H1 (cell line): Measurements from ENCODE around the gene RALGDS. TPM values are rescaled to one million over a fixed set of nuclear protein-coding genes. Genes with fewer than 3 reads are reported as not detected.

Source experiments
- BACH1 ChIP-seq: IDR thresholded peaks from 2 replicates; pipeline ENCODE4 v1.6.1; 2012; ENCODE audit warnings: low read length, improper control_type of control experiment
- BCL11A ChIP-seq, 2 experiments: IDR thresholded peaks; one replicate each; pipeline ENCODE4 v1.6.1; 2011; ENCODE audit warnings: low read depth in 2 of 2, low read length in 2 of 2, mild to moderate bottlenecking in 2 of 2
- CBX5 ChIP-seq: fragments of 300-800, 300-1000 bp; sonication (generic); IDR thresholded peaks from 2 replicates; pipeline ENCODE4 v1.7.1; 2016; ENCODE audit warnings: antibody characterized with exemption, low read length, low read depth
- CTBP2 ChIP-seq: IDR thresholded peaks from 2 replicates; pipeline ENCODE4 v1.7.0; 2011; ENCODE audit warnings: borderline replicate concordance, mild to moderate bottlenecking, moderate library complexity, mixed read lengths, low read length; ENCODE audit not compliant: insufficient read depth, insufficient read length
- EGR1 ChIP-seq: IDR thresholded peaks from 2 replicates; pipeline ENCODE4 v1.6.1; 2011; ENCODE audit warnings: low read depth, low read length, borderline replicate concordance
- FOSL1 ChIP-seq: IDR thresholded peaks from 2 replicates; pipeline ENCODE4 v1.6.1; 2011; ENCODE audit warnings: mild to moderate bottlenecking, low read depth, low read length, moderate library complexity; ENCODE audit not compliant: insufficient read depth
- JUND ChIP-seq: IDR thresholded peaks from 2 replicates; pipeline ENCODE4 v1.6.1; 2011; ENCODE audit warnings: mild to moderate bottlenecking, improper control_type of control experiment, low read length
- KDM5A ChIP-seq: fragments of 200-600 bp; IDR thresholded peaks from 2 replicates; pipeline ENCODE4 v1.7.1; 2012; ENCODE audit warnings: mild to moderate bottlenecking, low read length, inconsistent platforms, mixed read lengths
- MAFK ChIP-seq: IDR thresholded peaks from 2 replicates; pipeline ENCODE4 v1.6.1; 2012; ENCODE audit warnings: low read depth, mild to moderate bottlenecking, improper control_type of control experiment, low read length
- NRF1 ChIP-seq: IDR thresholded peaks from 2 replicates; pipeline ENCODE4 v1.6.1; 2011; ENCODE audit warnings: mild to moderate bottlenecking, low read depth, low read length, improper control_type of control experiment
- PHF8 ChIP-seq: fragments of 200-600 bp; sonication (generic); conservative IDR thresholded peaks from 2 replicates; pipeline ENCODE4 v1.7.1; 2012; ENCODE audit warnings: low read depth, mild to moderate bottlenecking, inconsistent platforms, low read length, moderate library complexity
- RAD21 ChIP-seq, 2 experiments: IDR thresholded peaks in 1 of 2; conservative IDR thresholded peaks in 1 of 2; 2 replicates each; pipeline ENCODE4 v1.6.1; 2011; ENCODE audit warnings: low read depth in 2 of 2, low read length in 2 of 2, improper control_type of control experiment in 1 of 2, inconsistent platforms in 1 of 2, mild to moderate bottlenecking in 1 of 2, moderate library complexity in 1 of 2
- RNF2 ChIP-seq: fragments of 200-900, 300-1000 bp; sonication (generic); IDR thresholded peaks from 2 replicates; pipeline ENCODE4 v1.7.1; 2016; ENCODE audit warnings: borderline replicate concordance, low read depth, mild to moderate bottlenecking, antibody characterized with exemption, low read length; ENCODE audit not compliant: poor library complexity, severe bottlenecking; ENCODE audit errors: missing control alignments
- SIN3A ChIP-seq, 2 experiments: IDR thresholded peaks in 1 of 2; conservative IDR thresholded peaks in 1 of 2; 2 replicates each; pipeline ENCODE4 v1.6.1; 2011 to 2012; ENCODE audit warnings: low read length in 2 of 2, improper control_type of control experiment in 1 of 2, low read depth in 1 of 2, mild to moderate bottlenecking in 1 of 2
- SIRT6 ChIP-seq: IDR thresholded peaks from one replicate; pipeline ENCODE4 v1.7.1; 2012; ENCODE audit warnings: low read length, inconsistent platforms
- TCF12 ChIP-seq: IDR thresholded peaks from 2 replicates; pipeline ENCODE4 v1.6.1; 2011; ENCODE audit warnings: low read depth, mild to moderate bottlenecking, low read length
- polyA plus RNA-seq, 7 experiments: library from polyadenylated mRNA; depleted of rRNA in 3 of 7; stranded (reverse) in 5 of 7; unstranded in 2 of 7; fragments of >200 nt in 5 of 7; fragments of 200-250 nt in 2 of 7; gene quantifications; 1 replicate in 5 of 7; 2 replicates in 1 of 7; 4 replicates in 1 of 7; pipeline versions ENCODE4 v1.2.1 to v1.2.3, GENCODE V29; 2011 to 2013; ENCODE audit warnings: missing spikeins in 2 of 7, mixed read lengths in 2 of 7
- total RNA-seq: library from RNA; stranded (reverse); fragmentation: NEBNext Ultra II Directional; extraction: Animal tissue kit (Norgen Biotek cat#: 25700); gene quantifications from 2 replicates; pipeline ENCODE4 v1.2.1, GENCODE V29; 2021
- TF ChIP-seq, protein P1 (sequence below): IDR thresholded peaks from 2 replicates; pipeline ENCODE4 v1.6.1; 2012; ENCODE audit warnings: low read length, inconsistent platforms
- TF ChIP-seq, protein P2 (sequence below), 3 experiments: IDR thresholded peaks; 1 replicate in 2 of 3; 2 replicates in 1 of 3; pipeline versions ENCODE4 v1.5.1 to v1.6.1; 2011; ENCODE audit warnings: low read length in 3 of 3, mild to moderate bottlenecking in 3 of 3, inconsistent platforms in 2 of 3, low read depth in 1 of 3, moderate library complexity in 1 of 3; ENCODE audit not compliant: insufficient read depth in 1 of 3; ENCODE audit errors: control extremely low read depth in 1 of 3

RALGDS gene
- total and polyA plus RNA-seq, 2 of the 8 experiments (the other 6 are each of a cell fraction or from before 2014, with no cell fraction given) = 14.5 to 25.5 TPM

GRCh38 chr9:133144142-133144903 is 23.3 kb upstream of the RALGDS start (continued):
- TF ChIP-seq FOSL1 = no peak
- no peak for TF ChIP-seq RNF2
- TF ChIP-seq, protein P1, sequence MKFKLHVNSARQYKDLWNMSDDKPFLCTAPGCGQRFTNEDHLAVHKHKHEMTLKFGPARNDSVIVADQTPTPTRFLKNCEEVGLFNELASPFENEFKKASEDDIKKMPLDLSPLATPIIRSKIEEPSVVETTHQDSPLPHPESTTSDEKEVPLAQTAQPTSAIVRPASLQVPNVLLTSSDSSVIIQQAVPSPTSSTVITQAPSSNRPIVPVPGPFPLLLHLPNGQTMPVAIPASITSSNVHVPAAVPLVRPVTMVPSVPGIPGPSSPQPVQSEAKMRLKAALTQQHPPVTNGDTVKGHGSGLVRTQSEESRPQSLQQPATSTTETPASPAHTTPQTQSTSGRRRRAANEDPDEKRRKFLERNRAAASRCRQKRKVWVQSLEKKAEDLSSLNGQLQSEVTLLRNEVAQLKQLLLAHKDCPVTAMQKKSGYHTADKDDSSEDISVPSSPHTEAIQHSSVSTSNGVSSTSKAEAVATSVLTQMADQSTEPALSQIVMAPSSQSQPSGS = no peak
- TF ChIP-seq KDM5A = no peak
- TF ChIP-seq EGR1 = peak; percentile 96
- TF ChIP-seq BACH1 = peak; percentile 12; the same call in 1 of the 2 replicates
- TF ChIP-seq SIN3A (conservative IDR thresholded peaks at IDR 0.05 in 1 of 2, IDR thresholded peaks at IDR 0.05 in 1 of 2; ENCODE audit: low read depth in 1 of 2, low read length in 2 of 2) = 0 out of 4 replicates have a peak, but pooled peaks of 1 of the 2 experiments have one; percentile 67
- TF ChIP-seq, protein P2, sequence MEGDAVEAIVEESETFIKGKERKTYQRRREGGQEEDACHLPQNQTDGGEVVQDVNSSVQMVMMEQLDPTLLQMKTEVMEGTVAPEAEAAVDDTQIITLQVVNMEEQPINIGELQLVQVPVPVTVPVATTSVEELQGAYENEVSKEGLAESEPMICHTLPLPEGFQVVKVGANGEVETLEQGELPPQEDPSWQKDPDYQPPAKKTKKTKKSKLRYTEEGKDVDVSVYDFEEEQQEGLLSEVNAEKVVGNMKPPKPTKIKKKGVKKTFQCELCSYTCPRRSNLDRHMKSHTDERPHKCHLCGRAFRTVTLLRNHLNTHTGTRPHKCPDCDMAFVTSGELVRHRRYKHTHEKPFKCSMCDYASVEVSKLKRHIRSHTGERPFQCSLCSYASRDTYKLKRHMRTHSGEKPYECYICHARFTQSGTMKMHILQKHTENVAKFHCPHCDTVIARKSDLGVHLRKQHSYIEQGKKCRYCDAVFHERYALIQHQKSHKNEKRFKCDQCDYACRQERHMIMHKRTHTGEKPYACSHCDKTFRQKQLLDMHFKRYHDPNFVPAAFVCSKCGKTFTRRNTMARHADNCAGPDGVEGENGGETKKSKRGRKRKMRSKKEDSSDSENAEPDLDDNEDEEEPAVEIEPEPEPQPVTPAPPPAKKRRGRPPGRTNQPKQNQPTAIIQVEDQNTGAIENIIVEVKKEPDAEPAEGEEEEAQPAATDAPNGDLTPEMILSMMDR (IDR thresholded peaks at IDR 0.05; ENCODE audit: control extremely low read depth in 1 of 3, insufficient read depth in 1 of 3, low read depth in 1 of 3, low read length in 3 of 3) = peak in 2 of 3 experiments; percentile 98 to 99; a peak in 3 of 4 replicates
- TF ChIP-seq JUND = no peak
- TF ChIP-seq TCF12 = no peak
- TF ChIP-seq NRF1 = no peak
- no peak for TF ChIP-seq SIRT6
- no peak for TF ChIP-seq MAFK
- TF ChIP-seq CBX5 = no peak
- no peak for TF ChIP-seq BCL11A (IDR thresholded peaks at IDR 0.05; ENCODE audit: low read depth in 2 of 2, low read length in 2 of 2)
- TF ChIP-seq RAD21 (IDR thresholded peaks at IDR 0.05 in 1 of 2, conservative IDR thresholded peaks at IDR 0.05 in 1 of 2; ENCODE audit: low read depth in 2 of 2, low read length in 2 of 2) = peak; percentile 70 to 83
- no peak for TF ChIP-seq CTBP2
- TF ChIP-seq PHF8 = 0 out of 2 replicates have a peak, but pooled peaks have one; percentile 27
